22Rv1 (cell line): ENCODE results near the gene GASK1A.

ENCODE experiments used
- ZFX ChIP-seq: fragments of 450-650 bp; IDR thresholded peaks from 2 replicates; pipeline ENCODE4 v1.6.1; 2017; ENCODE audit warnings: antibody characterized with exemption, borderline replicate concordance
- TF ChIP-seq, protein P1 (sequence below): fragments of 450-650 bp; IDR thresholded peaks from 2 replicates; pipeline ENCODE4 v1.5.1; 2017; ENCODE audit warnings: mild to moderate bottlenecking

DNA sequence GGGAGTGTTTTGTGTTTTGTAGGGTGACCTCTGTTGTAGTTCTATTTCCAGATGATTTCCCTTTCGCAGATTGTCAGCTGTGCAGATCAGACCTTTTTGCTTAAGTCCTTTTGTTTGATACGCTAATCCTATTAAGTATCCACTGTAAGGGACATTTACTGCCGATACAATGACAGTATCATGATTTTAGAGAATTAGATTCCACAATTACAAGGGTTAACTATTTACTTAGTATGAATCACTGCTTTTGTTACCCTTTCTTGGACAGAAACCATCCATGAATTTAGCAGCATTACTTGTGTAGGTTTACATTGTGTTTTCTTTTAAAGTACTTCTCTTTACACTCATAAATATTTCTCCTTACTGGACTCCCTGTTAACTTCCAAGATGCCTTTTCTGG lies 41.8 kb upstream of the GASK1A start:
- TF ChIP-seq, protein P1, sequence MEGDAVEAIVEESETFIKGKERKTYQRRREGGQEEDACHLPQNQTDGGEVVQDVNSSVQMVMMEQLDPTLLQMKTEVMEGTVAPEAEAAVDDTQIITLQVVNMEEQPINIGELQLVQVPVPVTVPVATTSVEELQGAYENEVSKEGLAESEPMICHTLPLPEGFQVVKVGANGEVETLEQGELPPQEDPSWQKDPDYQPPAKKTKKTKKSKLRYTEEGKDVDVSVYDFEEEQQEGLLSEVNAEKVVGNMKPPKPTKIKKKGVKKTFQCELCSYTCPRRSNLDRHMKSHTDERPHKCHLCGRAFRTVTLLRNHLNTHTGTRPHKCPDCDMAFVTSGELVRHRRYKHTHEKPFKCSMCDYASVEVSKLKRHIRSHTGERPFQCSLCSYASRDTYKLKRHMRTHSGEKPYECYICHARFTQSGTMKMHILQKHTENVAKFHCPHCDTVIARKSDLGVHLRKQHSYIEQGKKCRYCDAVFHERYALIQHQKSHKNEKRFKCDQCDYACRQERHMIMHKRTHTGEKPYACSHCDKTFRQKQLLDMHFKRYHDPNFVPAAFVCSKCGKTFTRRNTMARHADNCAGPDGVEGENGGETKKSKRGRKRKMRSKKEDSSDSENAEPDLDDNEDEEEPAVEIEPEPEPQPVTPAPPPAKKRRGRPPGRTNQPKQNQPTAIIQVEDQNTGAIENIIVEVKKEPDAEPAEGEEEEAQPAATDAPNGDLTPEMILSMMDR: no peak
- no peak for TF ChIP-seq ZFX
